CD4-positive, alpha-beta memory T cell (primary cell): Measurements from ENCODE around the gene UBC. TPM values are rescaled to one million over a fixed set of nuclear protein-coding genes. Genes with fewer than 3 reads are reported as not detected.
"Not testable (repeated sequence)": the region's sequence is repeated elsewhere in the genome, so short reads cannot be mapped to it uniquely, and the experiment has no call there.

ENCODE experiments used
- CTCF ChIA-PET: fragments of 350-600 bp; sonication (Branson Sonifier 250); formaldehyde crosslinking; loops from one replicate; lab custom pipeline; 2021; ENCODE audit warnings: inconsistent platforms; ENCODE audit not compliant: partially characterized antibody; lab: Charles Lee
- POLR2A ChIA-PET: fragments of 350-600 bp; sonication (Branson Sonifier 250); formaldehyde crosslinking; loops from one replicate; lab custom pipeline; 2021; ENCODE audit not compliant: partially characterized antibody; lab: Charles Lee
- DNase-seq, 5 donors: peaks; one replicate each; pipeline versions ENCODE4 v3.0.0 to v3.0.0-alpha.2; 2020 to 2022; ENCODE audit warnings: mixed read lengths in 1 of 5
- H3K27ac ChIP-seq: one replicate; pipeline ENCODE4 v1.7.0; 2013; ENCODE audit warnings: low read depth, low read length
- H3K27me3 ChIP-seq: 2 replicates; pipeline ENCODE4 v1.7.0; 2013; ENCODE audit warnings: mild to moderate bottlenecking, low read length, moderate library complexity; ENCODE audit not compliant: insufficient read depth
- H3K36me3 ChIP-seq: 2 replicates; pipeline ENCODE4 v1.7.0; 2013; ENCODE audit warnings: mild to moderate bottlenecking, low read length, moderate library complexity; ENCODE audit not compliant: insufficient read depth
- H3K4me1 ChIP-seq: 2 replicates; pipeline ENCODE4 v1.7.0; 2013; ENCODE audit warnings: mild to moderate bottlenecking, low read length, moderate library complexity; ENCODE audit not compliant: insufficient read depth
- H3K4me3 ChIP-seq, 2 donors: one replicate each; pipeline ENCODE4 v1.7.0; 2013; ENCODE audit warnings: low read length in 2 of 2, mild to moderate bottlenecking in 1 of 2
- H3K9me3 ChIP-seq, 2 donors: one replicate each; pipeline ENCODE4 v1.7.0; 2013; ENCODE audit warnings: low read length in 2 of 2, control low read depth in 1 of 2; ENCODE audit not compliant: control insufficient read depth in 1 of 2
- H3K27ac Mint-ChIP-seq, 7 donors: one replicate each; pipeline ENCODE4 v1.8.0; 2020 to 2021; ENCODE audit warnings: mixed read lengths in 7 of 7, mild to moderate bottlenecking in 6 of 7, inconsistent platforms in 3 of 7, moderate library complexity in 3 of 7
- H3K27me3 Mint-ChIP-seq, 2 donors: one replicate each; pipeline ENCODE4 v1.8.0; 2020 to 2021; ENCODE audit warnings: mixed read lengths in 2 of 2
- H3K36me3 Mint-ChIP-seq, 2 donors: one replicate each; pipeline ENCODE4 v1.8.0; 2020 to 2021; ENCODE audit warnings: mixed read lengths in 2 of 2, inconsistent platforms in 1 of 2, mild to moderate bottlenecking in 1 of 2
- H3K4me1 Mint-ChIP-seq, 4 donors: one replicate each; pipeline ENCODE4 v1.8.0; 2020 to 2021; ENCODE audit warnings: mixed read lengths in 4 of 4, mild to moderate bottlenecking in 1 of 4
- H3K4me3 Mint-ChIP-seq, 8 donors: one replicate each; pipeline ENCODE4 v1.8.0; 2020 to 2021; ENCODE audit warnings: mixed read lengths in 8 of 8, mild to moderate bottlenecking in 7 of 8, moderate library complexity in 6 of 8, inconsistent platforms in 3 of 8
- H3K9me3 Mint-ChIP-seq, 8 donors: one replicate each; pipeline ENCODE4 v1.8.0; 2020 to 2021; ENCODE audit warnings: mixed read lengths in 8 of 8, mild to moderate bottlenecking in 5 of 8, inconsistent platforms in 3 of 8, moderate library complexity in 1 of 8
- intact Hi-C: fragments of 100-400 bp; cut with micrococcal nuclease; formaldehyde crosslinking; loops from one replicate; pipeline ENCODE4 v1.15.1; 2023
- polyA plus RNA-seq, 2 donors: library from polyadenylated mRNA; unstranded; fragments of 300-500 nt; fragmentation: Illumina TruSeq; gene quantifications; one replicate each; pipeline ENCODE4 v1.2.3, GENCODE V29; 2021
- total RNA-seq, 2 experiments: library from RNA; stranded (reverse); gene quantifications; one replicate each; pipeline ENCODE4 v1.2.3, GENCODE V29; 2021

UBC gene
- total and polyA plus RNA-seq, 4 experiments from 2014 or later, result 853 to 1,668 (median 868) TPM

GRCh38 chr12:124902916-124903315 is 11.5 kb downstream of the UBC start:
- Histone ChIP-seq H3K4me3 (no peak overlapping the region), H3K27me3 (no peaks in the 10 kb centered on the region), H3K36me3 (no peaks in the 10 kb centered on the region), H3K9me3 (no peaks in the 10 kb centered on the region), H3K27ac (no peak overlapping the region), H3K4me1 (peaks cover 18% of the 10 kb centered on the region)
- H3K27ac Mint-ChIP-seq, result no peak overlapping the region
- no peak for DNase-seq
- CTCF ChIA-PET, result interaction anchor here (30.2 kb wide), 1 partner anchor 39 kb away, joined by 898 read pairs; no protein-coding TSS in a partner anchor
- H3K27me3 Mint-ChIP-seq, result no peaks in the 10 kb centered on the region
- H3K9me3 Mint-ChIP-seq, result no peaks in the 10 kb centered on the region
- H3K4me1 Mint-ChIP-seq, result peaks cover 15 to 23% (median 18%) of the 10 kb centered on the region in 4 donors
- intact Hi-C loops, result no loop called here
- no peaks in the 10 kb centered on the region for H3K36me3 Mint-ChIP-seq
- POLR2A ChIA-PET, result interaction anchor here (1.6 kb wide), 1 partner anchor 37 kb away, joined by 6 read pairs; no protein-coding TSS in a partner anchor
- H3K4me3 Mint-ChIP-seq, result no peak overlapping the region

DNA sequence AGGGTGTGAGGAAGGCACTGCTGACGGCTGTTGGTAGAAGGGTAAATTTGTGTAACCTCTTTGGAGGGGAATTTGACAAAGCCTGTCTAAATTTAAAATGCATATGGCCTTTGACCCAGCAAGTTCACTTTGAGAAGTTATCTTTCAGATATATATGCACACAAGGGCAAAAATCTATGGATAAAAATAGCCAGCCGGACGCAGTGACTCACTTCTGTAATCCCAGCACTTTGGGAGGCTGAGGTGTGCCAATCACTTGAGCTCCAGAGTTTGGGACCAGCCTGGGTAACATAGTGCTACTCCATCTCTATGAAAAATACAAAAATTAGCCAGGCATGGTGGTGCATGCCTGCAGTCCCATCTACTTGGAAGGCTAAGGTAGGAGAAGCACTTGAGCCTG is 13.4 kb downstream of the UBC start:
- Histone ChIP-seq H3K27ac (no peak overlapping the region), H3K27me3 (no peaks in the 10 kb centered on the region), H3K4me3 (no peak overlapping the region), H3K36me3 (no peaks in the 10 kb centered on the region), H3K9me3 (no peaks in the 10 kb centered on the region), H3K4me1 (peaks cover 9% of the 10 kb centered on the region)
- Mint-ChIP-seq H3K27me3 (no peaks in the 10 kb centered on the region), H3K4me3 (no peak overlapping the region), H3K27ac (no peak overlapping the region), H3K4me1 (peaks cover 9 to 17% (median 12%) of the 10 kb centered on the region in 4 donors), H3K36me3 (no peaks in the 10 kb centered on the region), H3K9me3 (no peaks in the 10 kb centered on the region)
- CTCF ChIA-PET, result interaction anchor here (1.6 to 30.2 kb wide), 2 partner anchors 41 to 865 kb away, joined by 3 to 898 read pairs; no protein-coding TSS in a partner anchor
- POLR2A ChIA-PET, result interaction anchor here (2.5 kb wide), 1 partner anchor 13 kb away, joined by 9 read pairs; the partner anchor contains the start of gene UBC
- intact Hi-C loops, result no loop called here
- no peak for DNase-seq

DNA sequence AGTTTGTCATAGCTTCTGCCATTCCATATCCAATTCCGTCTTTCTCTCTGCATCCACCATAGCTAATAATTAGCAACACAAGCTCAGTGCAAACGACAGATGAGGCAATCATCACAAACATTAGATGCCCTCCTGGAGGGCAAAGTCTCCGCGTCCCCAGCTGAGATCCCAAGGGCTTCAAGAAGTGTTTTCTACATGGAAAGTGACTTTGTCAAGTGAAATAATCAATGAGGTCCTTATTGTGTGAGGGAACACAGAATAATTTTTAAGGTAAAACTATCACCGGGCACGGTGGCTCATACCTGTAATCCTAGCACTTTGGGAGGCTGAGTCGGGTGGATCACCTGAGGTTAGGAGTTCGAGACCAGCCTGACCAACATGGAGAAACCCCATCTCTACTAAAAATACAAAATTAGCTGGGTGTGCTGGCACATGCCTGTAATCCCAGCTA is 14.1 kb downstream of the UBC start:
- H3K27ac Mint-ChIP-seq, H3K36me3 ChIP-seq, H3K4me3 ChIP-seq, intact Hi-C loops, DNase-seq, H3K27ac ChIP-seq, H3K27me3 ChIP-seq, H3K4me1 ChIP-seq, H3K27me3 Mint-ChIP-seq, H3K9me3 ChIP-seq, H3K4me3 Mint-ChIP-seq, H3K36me3 Mint-ChIP-seq, H3K9me3 Mint-ChIP-seq: not testable (repeated sequence)
- ChIA-PET CTCF (interaction anchor here (0.7 to 30.2 kb wide), 3 partner anchors 9 to 864 kb away, joined by 3 to 898 read pairs (median 3); no protein-coding TSS in a partner anchor), POLR2A (interaction anchor here (1.4 to 2.5 kb wide), 3 partner anchors 10 to 40 kb away, joined by 5 to 9 read pairs (median 5); partner anchors contain the start of gene UBC)
- H3K4me1 Mint-ChIP-seq, result peaks cover 9 to 17% (median 12%) of the 10 kb centered on the region in 4 donors

DNA sequence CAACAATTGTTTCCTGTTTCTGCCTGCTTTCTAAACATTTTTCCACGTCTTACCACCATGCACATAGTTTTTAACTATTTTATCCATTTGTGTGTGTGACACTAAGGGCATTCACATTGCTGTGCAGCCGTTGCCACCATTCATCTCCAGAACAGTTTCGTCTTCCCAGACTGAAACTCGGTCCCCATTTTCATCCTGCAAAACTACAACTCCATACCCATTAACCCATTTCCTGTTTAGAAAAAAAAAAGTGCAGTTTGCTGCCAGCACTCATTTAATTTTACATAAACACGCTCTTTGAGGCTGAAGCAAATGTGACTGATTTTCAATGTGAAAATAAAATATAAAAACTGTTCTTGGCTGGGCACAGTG is 15.5 kb downstream of the UBC start:
- peaks cover 9 to 17% (median 12%) of the 10 kb centered on the region in 4 donors for H3K4me1 Mint-ChIP-seq
- H3K4me3 Mint-ChIP-seq, result peak overlapping the region in 4 of 8 donors; percentile 59 to 74 (median 66)
- no peaks in the 10 kb centered on the region for H3K36me3 ChIP-seq
- no peaks in the 10 kb centered on the region for H3K9me3 ChIP-seq
- H3K36me3 Mint-ChIP-seq, result no peaks in the 10 kb centered on the region
- POLR2A ChIA-PET, result interaction anchor here (1.9 to 2.5 kb wide), 2 partner anchors 11 to 16 kb away, joined by 5 to 9 read pairs; partner anchors contain the start of gene UBC
- H3K27me3 ChIP-seq, result no peaks in the 10 kb centered on the region
- no peak overlapping the region for H3K27ac ChIP-seq
- no peak for DNase-seq
- no peaks in the 10 kb centered on the region for H3K27me3 Mint-ChIP-seq
- peaks cover 9% of the 10 kb centered on the region for H3K4me1 ChIP-seq
- no peaks in the 10 kb centered on the region for H3K9me3 Mint-ChIP-seq
- CTCF ChIA-PET, result interaction anchor here (30.2 kb wide), 1 partner anchor 43 kb away, joined by 898 read pairs; no protein-coding TSS in a partner anchor
- H3K4me3 ChIP-seq, result no peak overlapping the region
- no peak overlapping the region for H3K27ac Mint-ChIP-seq
- intact Hi-C loops, result loop anchor here (5.0 kb wide), 1 partner anchor 37 kb away; the partner anchor contains the start of gene SCARB1

GRCh38 chr12:124898200-124898922 is 16.1 kb downstream of the UBC start:
- H3K4me1 ChIP-seq, result peaks cover 9% of the 10 kb centered on the region
- H3K27me3 ChIP-seq, result no peaks in the 10 kb centered on the region
- Mint-ChIP-seq H3K27me3 (no peaks in the 10 kb centered on the region), H3K4me1 (peaks cover 9 to 17% (median 12%) of the 10 kb centered on the region in 4 donors), H3K27ac (peak overlapping the region in 3 of 7 donors; percentile 28 to 55 (median 49)), H3K36me3 (no peaks in the 10 kb centered on the region), H3K4me3 (peak overlapping the region; percentile 39 to 74 (median 56)), H3K9me3 (no peaks in the 10 kb centered on the region)
- intact Hi-C loops, result loop anchor here (5.0 kb wide), 1 partner anchor 36 kb away; the partner anchor contains the start of gene SCARB1
- peak; percentile 62 to 76 (median 67) for DNase-seq
- CTCF ChIA-PET, result interaction anchor here (1.0 kb wide), 1 partner anchor 9 kb away, joined by 3 read pairs; no protein-coding TSS in a partner anchor
- H3K36me3 ChIP-seq, result no peaks in the 10 kb centered on the region
- POLR2A ChIA-PET, result no interaction called here
- no peak overlapping the region for H3K4me3 ChIP-seq
- no peaks in the 10 kb centered on the region for H3K9me3 ChIP-seq
- H3K27ac ChIP-seq, result no peak overlapping the region

DNA sequence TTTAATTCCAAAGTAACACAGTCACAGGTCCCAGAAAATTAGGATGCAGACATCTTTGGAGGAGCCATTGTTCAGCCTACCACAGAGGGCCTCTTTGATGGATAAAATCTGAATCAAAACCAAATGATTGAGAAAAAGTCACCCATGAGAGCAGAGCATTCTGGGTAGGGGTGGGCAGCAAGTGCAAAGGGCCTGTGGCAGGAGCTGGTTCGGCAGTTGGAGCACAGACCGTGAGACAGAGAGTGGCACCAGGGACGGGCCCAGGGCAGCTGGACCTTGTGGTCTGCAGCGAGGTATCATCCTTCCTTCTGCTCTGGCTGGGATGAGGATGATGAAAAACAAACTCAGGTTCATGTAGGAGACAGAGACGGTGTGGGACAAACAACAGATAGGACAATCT is 18.0 kb downstream of the UBC start:
- peaks cover 9% of the 10 kb centered on the region for H3K4me1 ChIP-seq
- no peaks in the 10 kb centered on the region for H3K9me3 ChIP-seq
- no peaks in the 10 kb centered on the region for H3K36me3 ChIP-seq
- CTCF ChIA-PET, result interaction anchor here (1.4 kb wide), 1 partner anchor 10 kb away, joined by 6 read pairs; no protein-coding TSS in a partner anchor
- intact Hi-C loops, result loop anchor here (5.0 kb wide), 1 partner anchor 34 kb away; the partner anchor contains the start of gene SCARB1
- Mint-ChIP-seq H3K4me3 (no peak overlapping the region), H3K4me1 (peaks cover 9 to 17% (median 12%) of the 10 kb centered on the region in 4 donors), H3K27me3 (no peaks in the 10 kb centered on the region), H3K9me3 (no peaks in the 10 kb centered on the region), H3K27ac (peak overlapping the region in 3 of 7 donors; percentile 31 to 38 (median 37)), H3K36me3 (no peaks in the 10 kb centered on the region)
- no peak for DNase-seq
- no peaks in the 10 kb centered on the region for H3K27me3 ChIP-seq
- H3K4me3 ChIP-seq, result no peak overlapping the region
- no peak overlapping the region for H3K27ac ChIP-seq
- POLR2A ChIA-PET, result no interaction called here
